Upper lobe of left lung (tissue), 6 donors: ENCODE results near the gene KMT2C. TPM values are rescaled to one million over a fixed set of nuclear protein-coding genes. Genes with fewer than 3 reads are reported as not detected.

Experiments used
- ATAC-seq, 2 donors: fragments of 200-7000 bp; cut with Tn5 transposase; one replicate each; pipeline ENCODE4 v1.9.1; 2022; ENCODE audit warnings: mild to moderate bottlenecking in 2 of 2, moderate library complexity in 2 of 2; ENCODE audit not compliant: low FRiP score in 2 of 2
- DNase-seq, 2 donors: peaks; one replicate each; pipeline ENCODE4 v3.0.0-alpha.2; 2019 to 2020
- H3K27ac ChIP-seq, 4 donors: fragments of 200-600 bp; sonication (generic); one replicate each; pipeline ENCODE4 v1.5.1; 2016 to 2019
- H3K27me3 ChIP-seq, 4 donors: fragments of 200-600 bp; sonication (generic); one replicate each; pipeline ENCODE4 v1.5.1; 2017 to 2019
- H3K36me3 ChIP-seq, 4 donors: fragments of 200-600 bp; sonication (generic); one replicate each; pipeline ENCODE4 v1.5.1; 2016 to 2019
- H3K4me1 ChIP-seq, 4 donors: fragments of 200-600 bp; sonication (generic); one replicate each; pipeline ENCODE4 v1.5.1; 2018 to 2019
- H3K4me3 ChIP-seq, 4 donors: fragments of 200-600 bp; sonication (generic); one replicate each; pipeline ENCODE4 v1.5.1; 2017 to 2019; ENCODE audit warnings: mild to moderate bottlenecking in 2 of 4, moderate library complexity in 1 of 4
- H3K9me3 ChIP-seq, 4 donors: fragments of 200-600 bp; sonication (generic); one replicate each; pipeline ENCODE4 v1.5.1; 2018 to 2019
- CTCF ChIP-seq, 6 experiments: fragments of 450-650 bp in 4 of 6; fragments of 200-600 bp in 2 of 6; sonication (generic) in 2 of 6; IDR thresholded peaks; one replicate each; pipeline ENCODE4 v1.5.1; 2016 to 2019; ENCODE audit warnings: antibody characterized with exemption in 6 of 6
- EP300 ChIP-seq, 4 donors: sonication (generic); formaldehyde crosslinking; IDR thresholded peaks; one replicate each; pipeline ENCODE4 v1.5.1; 2017; ENCODE audit warnings: antibody characterized with exemption in 4 of 4, control low read depth in 2 of 4
- POLR2A ChIP-seq, 4 donors: fragments of 450-650 bp; IDR thresholded peaks; one replicate each; pipeline ENCODE4 v1.5.1; 2016 to 2017; ENCODE audit warnings: antibody characterized with exemption in 4 of 4, mild to moderate bottlenecking in 2 of 4
- POLR2AphosphoS5 ChIP-seq, 2 donors: sonication (generic); formaldehyde crosslinking; IDR thresholded peaks; one replicate each; pipeline ENCODE4 v1.5.1; 2017; ENCODE audit warnings: antibody characterized with exemption in 2 of 2
- WGBS, 2 donors: methylation state at CpG; one replicate each; pipeline ENCODE4 v1.1.5; 2017 to 2018; 5-methylcytosine and 5-hydroxymethylcytosine counted together
- total RNA-seq, 6 donors: library from RNA; depleted of rRNA in 4 of 6; stranded (reverse); fragments of >200 nt in 4 of 6; gene quantifications; one replicate each; pipeline versions ENCODE4 v1.1.0 to v1.2.1, GENCODE V29; 2016 to 2021
- donor health status: DM: no; HTN: no; CAD: no; lungs with moderate emphysema.
- donor health status: DM: no; HTN: yes; CAD: no; lungs with severe emphysema.

Gene KMT2C
- total RNA-seq, 6 donors from 2014 or later = 60.5 to 108 (median 85.0) TPM

- peaks cover 0 to 6% (median 0%) of the 10 kb centered on the region in 4 donors for H3K4me1 ChIP-seq
- no peak overlapping the region for H3K4me3 ChIP-seq
- ATAC-seq (peak in 1 of 2 donors; percentile 65), DNase-seq (no peak)
- H3K36me3 ChIP-seq = peaks cover 24 to 100% (median 75%) of the 10 kb centered on the region in 4 donors
- no peak overlapping the region for H3K27ac ChIP-seq
- 71 to 73% methylated on average over 3 to 4 of the region's 4 CpGs for WGBS, 2 donors
- H3K9me3 ChIP-seq = no peaks in the 10 kb centered on the region
- TF ChIP-seq EP300 (IDR thresholded peaks at IDR 0.05) (no peak), CTCF (IDR thresholded peaks at IDR 0.05) (peak in 5 of 6 experiments; percentile 25 to 46 (median 43))
- no peaks in the 10 kb centered on the region for H3K27me3 ChIP-seq
Observed at GRCh38 chr7:152145853-152146466, 289.8 kb downstream of the KMT2C start.

DNA sequence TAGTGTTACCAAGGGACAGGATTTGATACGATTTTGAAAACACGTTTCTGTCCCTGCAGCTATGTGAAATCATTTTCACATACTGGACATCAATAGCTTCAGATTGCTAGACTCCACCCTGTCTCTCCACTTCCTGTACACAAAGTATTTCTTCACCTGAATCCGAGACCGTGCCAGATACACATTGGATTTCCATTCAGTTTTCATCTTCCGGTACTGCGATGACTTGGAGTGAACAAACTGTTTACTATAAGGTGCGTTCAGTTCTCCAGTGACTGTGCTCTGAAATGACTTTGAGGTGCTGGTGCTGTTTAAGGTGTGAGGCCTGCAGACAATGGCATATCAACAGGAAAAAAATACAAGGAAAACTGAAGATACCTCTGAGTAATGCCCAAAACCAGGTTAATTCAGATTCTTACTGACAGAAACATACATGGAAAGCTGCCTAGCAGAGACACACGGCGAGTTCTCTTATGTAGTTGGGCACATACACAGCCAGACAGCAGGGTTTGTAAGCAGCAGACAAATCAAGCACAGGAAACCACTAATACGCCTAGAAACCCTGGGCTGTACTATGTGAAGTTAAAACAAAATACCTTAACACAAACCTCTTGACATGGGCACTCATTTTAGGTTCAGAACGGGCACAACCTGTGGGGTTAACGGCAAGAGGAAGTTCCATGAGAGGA lies 291.1 kb downstream of the KMT2C start:
- TF ChIP-seq CTCF (IDR thresholded peaks at IDR 0.05) (no peak), EP300 (IDR thresholded peaks at IDR 0.05) (no peak), POLR2A (IDR thresholded peaks at IDR 0.05) (no peak), POLR2AphosphoS5 (IDR thresholded peaks at IDR 0.05) (no peak)
- H3K27ac ChIP-seq = no peak overlapping the region
- DNase-seq = no peak

DNA sequence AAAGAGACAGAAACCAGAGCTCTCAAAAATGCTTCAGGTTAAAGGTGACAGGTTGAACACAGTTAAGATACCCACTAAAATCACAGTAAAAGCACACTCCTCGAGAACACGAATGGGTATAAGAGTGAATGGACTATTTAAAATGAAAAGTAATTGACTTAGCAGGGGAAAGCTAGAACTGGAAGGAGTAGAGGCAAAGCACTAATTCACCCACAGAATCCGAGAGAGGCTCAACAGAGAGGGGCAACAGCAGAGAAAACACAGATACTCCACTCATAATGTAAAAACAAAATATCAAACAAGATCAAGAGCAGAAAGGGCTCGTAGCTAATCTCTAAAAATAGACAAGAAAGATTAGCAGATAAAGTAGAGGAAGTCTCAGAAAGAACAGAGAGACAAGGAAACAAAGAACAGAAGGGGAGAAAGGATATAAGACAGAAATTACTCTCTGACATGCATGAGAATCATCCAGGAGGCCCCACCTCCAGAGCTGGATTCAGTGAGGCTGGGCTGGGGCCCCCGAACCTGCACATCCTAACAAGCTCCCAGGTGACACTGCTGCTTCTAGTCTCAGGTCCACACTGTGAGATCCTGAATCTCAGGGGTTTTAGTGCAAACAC lies 292.7 kb downstream of the KMT2C start:
- DNase-seq = no peak
- Histone ChIP-seq H3K36me3 (peaks cover 9 to 100% (median 77%) of the 10 kb centered on the region in 4 donors), H3K27me3 (no peaks in the 10 kb centered on the region), H3K9me3 (no peaks in the 10 kb centered on the region), H3K4me1 (peaks cover 0 to 8% (median 0%) of the 10 kb centered on the region in 4 donors), H3K27ac (no peak overlapping the region), H3K4me3 (no peak overlapping the region)
- ATAC-seq = no peak
- TF ChIP-seq CTCF (IDR thresholded peaks at IDR 0.05) (no peak), POLR2A (IDR thresholded peaks at IDR 0.05) (no peak), POLR2AphosphoS5 (IDR thresholded peaks at IDR 0.05) (no peak), EP300 (IDR thresholded peaks at IDR 0.05) (no peak)
- WGBS, 2 donors = 62 to 63% methylated on average over 5 of the region's 5 CpGs

More for the DNA sequence above, 291.1 kb downstream of the KMT2C start:
- H3K9me3 ChIP-seq = no peaks in the 10 kb centered on the region
- ATAC-seq = no peak
- H3K4me3 ChIP-seq = no peak overlapping the region
- peaks cover 19 to 100% (median 72%) of the 10 kb centered on the region in 4 donors for H3K36me3 ChIP-seq
- H3K27me3 ChIP-seq = no peaks in the 10 kb centered on the region
- H3K4me1 ChIP-seq = peaks cover 0 to 6% (median 0%) of the 10 kb centered on the region in 4 donors
- 70 to 76% methylated on average over 12 of the region's 12 CpGs for WGBS, 2 donors

- no peak for ATAC-seq
Observed at GRCh38 chr7:152140560-152140959, 295.2 kb downstream of the KMT2C start.

More at GRCh38 chr7:152140560-152140959, 295.2 kb downstream of the KMT2C start:
- no peak for TF ChIP-seq POLR2A (IDR thresholded peaks at IDR 0.05)
- no peak for TF ChIP-seq CTCF (IDR thresholded peaks at IDR 0.05)
- no peak for TF ChIP-seq POLR2AphosphoS5 (IDR thresholded peaks at IDR 0.05)
- no peak for TF ChIP-seq EP300 (IDR thresholded peaks at IDR 0.05)
- Histone ChIP-seq H3K27me3 (no peaks in the 10 kb centered on the region), H3K9me3 (no peaks in the 10 kb centered on the region), H3K27ac (no peak overlapping the region), H3K36me3 (peaks cover 9 to 82% (median 68%) of the 10 kb centered on the region in 4 donors), H3K4me1 (peaks cover 0 to 20% (median 0%) of the 10 kb centered on the region in 4 donors), H3K4me3 (no peak overlapping the region)
- WGBS, 2 donors = 93 to 100% methylated on average over 2 of the region's 2 CpGs
- DNase-seq = no peak
